ENCODE data around the gene EHD1.

DNA sequence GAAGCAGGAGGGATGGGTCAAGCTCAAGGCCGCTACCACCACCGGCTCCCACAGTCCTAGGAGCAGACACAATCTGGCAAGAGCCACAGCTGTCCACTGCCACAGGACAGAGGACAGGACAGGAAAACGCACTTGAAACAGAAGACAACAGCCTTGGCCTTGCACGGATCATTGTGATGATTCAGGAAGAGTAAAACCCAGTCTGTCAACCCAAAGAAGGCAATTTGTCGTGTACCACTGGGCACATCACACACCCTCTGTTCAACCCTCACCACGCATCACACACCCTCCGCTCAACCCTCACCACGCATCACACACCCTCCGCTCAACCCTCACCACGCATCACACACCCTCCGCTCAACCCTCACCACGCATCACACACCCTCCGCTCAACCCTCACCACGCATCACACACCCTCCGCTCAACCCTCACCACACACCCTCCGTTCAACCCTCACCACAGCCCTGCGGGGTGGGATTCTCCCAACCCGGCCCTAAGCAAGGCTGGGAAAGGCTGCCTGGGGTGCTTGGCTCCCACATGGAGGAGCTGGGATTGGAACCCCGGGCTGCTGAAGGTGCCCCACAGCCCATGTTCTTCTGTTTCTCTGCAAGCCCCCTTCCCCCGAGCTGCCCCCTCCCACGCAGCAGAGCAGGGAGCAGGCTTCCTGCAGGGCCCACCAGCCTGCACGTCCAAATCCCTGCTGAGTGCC, 22.7 kb downstream of the EHD1 start:
- TF ChIP-seq, protein P1, sequence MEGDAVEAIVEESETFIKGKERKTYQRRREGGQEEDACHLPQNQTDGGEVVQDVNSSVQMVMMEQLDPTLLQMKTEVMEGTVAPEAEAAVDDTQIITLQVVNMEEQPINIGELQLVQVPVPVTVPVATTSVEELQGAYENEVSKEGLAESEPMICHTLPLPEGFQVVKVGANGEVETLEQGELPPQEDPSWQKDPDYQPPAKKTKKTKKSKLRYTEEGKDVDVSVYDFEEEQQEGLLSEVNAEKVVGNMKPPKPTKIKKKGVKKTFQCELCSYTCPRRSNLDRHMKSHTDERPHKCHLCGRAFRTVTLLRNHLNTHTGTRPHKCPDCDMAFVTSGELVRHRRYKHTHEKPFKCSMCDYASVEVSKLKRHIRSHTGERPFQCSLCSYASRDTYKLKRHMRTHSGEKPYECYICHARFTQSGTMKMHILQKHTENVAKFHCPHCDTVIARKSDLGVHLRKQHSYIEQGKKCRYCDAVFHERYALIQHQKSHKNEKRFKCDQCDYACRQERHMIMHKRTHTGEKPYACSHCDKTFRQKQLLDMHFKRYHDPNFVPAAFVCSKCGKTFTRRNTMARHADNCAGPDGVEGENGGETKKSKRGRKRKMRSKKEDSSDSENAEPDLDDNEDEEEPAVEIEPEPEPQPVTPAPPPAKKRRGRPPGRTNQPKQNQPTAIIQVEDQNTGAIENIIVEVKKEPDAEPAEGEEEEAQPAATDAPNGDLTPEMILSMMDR (conservative IDR thresholded peaks at IDR 0.05), result no peak
- TF ChIP-seq EZH2 (IDR thresholded peaks at IDR 0.05; ENCODE audit: low read depth), result no peak

Data from PC-9 (cell line).